NCI-H2227 (cell line): ENCODE data around the gene SLC4A4.
"Not testable (repeated sequence)": the region's sequence is repeated elsewhere in the genome, so short reads cannot be mapped to it uniquely, and the experiment has no call there.

ENCODE experiments used
- DNase-seq: peaks from one replicate; lab custom pipeline; 2025; ENCODE audit not compliant: unreplicated experiment; lab: John Stamatoyannopoulos, UW

The SLC4A4 gene

GRCh38 chr4:71406459-71406963 lies 67.7 kb downstream of the SLC4A4 start:
- no peak for DNase-seq

DNA sequence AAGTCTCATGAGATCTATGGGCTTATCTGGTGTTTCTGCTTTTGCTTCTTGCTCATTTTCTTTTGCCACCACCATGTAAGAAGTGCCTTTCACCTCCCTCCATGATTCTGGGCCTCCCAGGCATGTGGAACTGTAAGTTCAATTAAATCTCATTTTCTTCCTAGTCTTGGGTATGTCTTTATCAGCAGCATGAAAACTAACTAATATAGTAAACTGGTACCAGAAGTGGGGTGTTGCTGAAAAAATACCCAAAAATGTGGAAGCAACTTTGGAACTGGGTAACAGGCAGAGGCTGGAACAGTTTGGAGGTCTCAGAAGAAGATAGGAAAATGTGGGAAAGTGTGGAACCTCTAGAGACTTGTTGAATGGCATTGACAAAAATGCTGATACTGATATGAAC lies 70.1 kb downstream of the SLC4A4 start:
- DNase-seq, result not testable (repeated sequence)

- no peak for DNase-seq
Measured at GRCh38 chr4:71411981-71412380, 73.2 kb downstream of the SLC4A4 start.

DNA sequence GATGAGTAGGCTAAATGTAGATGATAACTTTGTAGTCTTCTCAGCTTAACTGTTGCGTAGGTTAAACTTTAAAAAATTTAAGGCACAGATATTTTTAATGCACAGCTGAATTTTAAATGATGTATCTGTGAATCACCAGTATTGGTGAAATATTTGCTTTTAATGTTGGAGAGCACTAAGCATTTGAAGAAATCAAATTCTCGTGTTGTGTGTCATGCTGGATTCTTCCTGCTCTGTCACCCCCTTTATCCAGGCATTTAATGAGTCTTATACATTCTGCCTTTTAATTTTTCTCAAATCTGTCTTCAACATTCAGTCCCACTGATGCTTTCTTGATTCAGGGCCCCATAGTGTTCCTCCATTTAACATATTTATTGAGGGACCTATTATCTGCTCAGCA lies 76.7 kb downstream of the SLC4A4 start:
- no peak for DNase-seq

GRCh38 chr4:71417150-71417549 lies 78.3 kb downstream of the SLC4A4 start:
- DNase-seq, result no peak

GRCh38 chr4:71426381-71427042 lies 87.7 kb downstream of the SLC4A4 start:
- no peak for DNase-seq

- DNase-seq, result no peak
Measured at GRCh38 chr4:71429106-71429505, 90.3 kb downstream of the SLC4A4 start.

- DNase-seq, result no peak
Measured at GRCh38 chr4:71429962-71430361, 91.1 kb downstream of the SLC4A4 start.

DNA sequence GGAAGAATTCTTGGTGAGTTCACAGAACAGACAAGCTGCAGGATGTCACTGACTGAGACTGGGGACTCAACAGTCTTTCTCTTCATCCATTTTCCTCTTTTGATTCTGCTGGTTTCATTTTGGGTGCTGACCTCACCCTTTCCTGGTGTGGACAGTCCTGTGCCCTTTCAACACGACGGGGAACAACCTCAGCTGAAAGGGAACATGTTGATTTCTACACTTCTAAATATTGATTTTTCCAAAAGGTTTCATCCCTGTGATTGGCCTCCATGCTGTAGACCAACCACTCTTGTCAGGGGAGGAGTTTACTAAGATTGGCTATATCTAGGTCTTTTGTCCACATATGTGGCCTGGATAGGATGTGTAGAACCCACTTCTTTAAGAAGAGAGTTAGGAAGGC lies 91.8 kb downstream of the SLC4A4 start:
- DNase-seq, result no peak

DNA sequence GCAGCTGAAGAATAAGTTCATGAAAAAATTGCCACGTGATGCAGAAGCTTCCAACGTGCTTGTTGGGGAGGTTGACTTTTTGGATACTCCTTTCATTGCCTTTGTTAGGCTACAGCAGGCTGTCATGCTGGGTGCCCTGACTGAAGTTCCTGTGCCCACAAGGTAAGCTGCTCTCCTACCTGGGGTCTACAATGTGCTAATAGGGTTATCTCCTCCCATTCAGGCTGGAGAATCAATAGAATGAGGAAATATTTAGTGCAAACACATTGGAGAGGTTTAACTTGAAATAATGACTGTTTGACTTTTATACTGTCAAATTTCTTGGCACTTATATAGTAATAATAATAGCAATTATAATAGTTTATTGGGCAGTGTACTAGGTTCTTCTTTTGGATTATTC lies 101.8 kb downstream of the SLC4A4 start:
- DNase-seq, result no peak

DNA sequence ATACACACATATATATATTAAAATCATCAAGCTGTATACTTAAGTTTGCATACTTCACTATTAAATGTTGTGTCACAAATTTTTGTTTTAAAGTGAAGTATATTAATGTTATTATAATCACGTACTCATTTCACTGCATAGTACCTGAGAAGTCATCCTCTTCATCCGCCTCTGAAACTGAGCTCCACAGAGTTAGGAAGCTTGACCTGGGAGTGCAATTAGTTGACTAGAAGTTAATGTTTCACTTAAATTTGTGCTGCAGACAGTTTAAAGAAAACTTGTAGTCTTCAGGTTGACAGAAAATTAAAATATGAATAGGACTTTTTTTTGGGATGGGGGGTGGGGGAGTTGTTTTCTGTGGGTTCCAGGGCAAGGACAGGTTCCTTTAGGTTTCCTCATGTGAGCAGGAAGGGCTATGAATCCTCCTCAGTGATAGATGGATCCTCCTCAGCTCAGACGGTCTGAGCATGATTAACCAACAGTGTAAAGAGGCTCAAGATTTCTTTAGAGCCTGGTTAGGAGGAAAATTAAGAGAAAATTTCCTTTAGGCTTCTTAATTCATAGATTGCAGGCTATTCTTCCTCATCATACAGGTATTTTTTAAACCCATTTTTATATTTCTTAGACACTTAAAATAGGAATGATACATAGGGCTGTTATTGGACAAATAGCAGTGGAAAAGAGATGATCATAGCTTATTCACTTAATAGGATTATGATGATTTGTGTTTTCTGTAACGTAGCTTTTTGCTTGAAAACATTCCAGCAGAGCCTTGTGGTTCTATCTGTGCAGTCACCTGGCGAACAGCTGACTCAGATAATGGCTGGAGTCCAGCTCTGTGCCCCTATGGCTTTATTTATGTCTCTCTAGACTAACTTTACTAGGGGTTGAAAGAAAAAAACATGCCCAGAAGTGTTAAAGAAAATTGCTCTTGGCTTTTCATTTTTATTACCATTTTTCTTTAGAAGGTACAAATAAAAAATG lies 102.7 kb downstream of the SLC4A4 start:
- no peak for DNase-seq

GRCh38 chr4:71442336-71442735 lies 103.5 kb downstream of the SLC4A4 start:
- no peak for DNase-seq

DNA sequence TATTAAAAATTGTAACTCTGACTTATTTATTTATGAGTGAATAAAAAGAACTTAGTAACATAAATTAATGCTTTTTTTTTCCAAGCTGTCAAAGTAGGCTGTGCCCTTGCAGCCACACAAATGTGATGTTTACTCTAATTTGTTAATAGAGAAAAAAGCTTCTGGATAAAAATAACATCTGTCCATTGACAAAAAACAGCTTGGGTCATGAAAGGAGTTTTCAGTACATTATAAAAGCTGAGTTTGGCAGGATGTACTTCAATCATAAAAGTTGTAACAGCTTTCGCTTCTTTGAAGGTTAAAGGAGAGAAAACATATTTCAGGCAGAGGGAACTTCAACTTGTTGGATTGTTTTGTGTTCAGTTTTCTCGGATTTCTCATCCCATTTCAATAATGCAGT lies 105.6 kb downstream of the SLC4A4 start:
- DNase-seq, result no peak

DNA sequence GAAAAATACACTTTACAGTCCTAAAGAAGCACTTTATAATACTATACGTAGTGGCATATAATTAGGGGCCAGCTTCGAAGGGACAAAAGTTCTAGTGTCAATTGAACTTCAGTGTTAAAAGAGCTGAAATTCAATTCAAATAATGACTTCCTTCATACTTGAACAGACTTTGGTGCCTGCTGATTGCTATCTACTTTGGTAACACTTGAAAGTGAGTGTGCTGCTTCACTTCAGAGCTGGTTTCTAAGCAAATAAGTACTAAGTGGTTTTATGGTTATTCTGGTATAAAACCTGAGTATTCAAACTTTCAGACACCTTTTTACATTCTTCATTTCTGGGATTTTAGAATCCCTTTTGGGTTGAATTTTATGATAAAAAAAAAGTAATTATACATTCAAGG lies 107.0 kb downstream of the SLC4A4 start:
- DNase-seq, result no peak

DNA sequence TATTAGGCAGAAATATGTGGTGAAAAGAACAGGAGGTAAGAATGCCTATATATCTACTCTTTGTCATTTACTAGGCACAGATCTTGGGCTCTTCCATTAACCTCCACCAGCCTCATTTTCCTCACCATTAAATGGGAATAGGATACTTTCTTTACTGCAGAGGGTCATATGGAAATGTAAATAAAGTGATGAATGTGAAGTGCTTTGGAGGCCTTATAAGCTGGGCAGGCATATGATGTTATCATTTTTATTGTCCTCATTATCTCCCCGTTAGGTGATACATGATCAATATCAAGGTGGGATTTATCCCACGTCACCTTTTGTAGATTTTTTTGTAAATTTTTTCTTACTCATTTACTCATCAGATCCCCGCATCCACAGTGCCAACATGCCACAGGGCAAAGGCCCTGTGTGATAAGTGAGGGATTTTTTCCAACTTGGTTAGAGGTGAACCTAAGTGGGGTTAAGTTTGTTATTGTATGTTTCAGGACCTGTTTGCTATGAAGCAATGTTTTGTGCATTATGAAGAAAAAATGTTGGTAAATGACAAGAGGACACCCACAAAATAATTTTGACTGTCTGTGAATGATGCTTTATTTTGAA lies 107.8 kb downstream of the SLC4A4 start:
- DNase-seq, result no peak

GRCh38 chr4:71449040-71449439 lies 110.2 kb downstream of the SLC4A4 start:
- DNase-seq, result no peak

- DNase-seq, result no peak
Measured at GRCh38 chr4:71449878-71450277, 111.1 kb downstream of the SLC4A4 start.

DNA sequence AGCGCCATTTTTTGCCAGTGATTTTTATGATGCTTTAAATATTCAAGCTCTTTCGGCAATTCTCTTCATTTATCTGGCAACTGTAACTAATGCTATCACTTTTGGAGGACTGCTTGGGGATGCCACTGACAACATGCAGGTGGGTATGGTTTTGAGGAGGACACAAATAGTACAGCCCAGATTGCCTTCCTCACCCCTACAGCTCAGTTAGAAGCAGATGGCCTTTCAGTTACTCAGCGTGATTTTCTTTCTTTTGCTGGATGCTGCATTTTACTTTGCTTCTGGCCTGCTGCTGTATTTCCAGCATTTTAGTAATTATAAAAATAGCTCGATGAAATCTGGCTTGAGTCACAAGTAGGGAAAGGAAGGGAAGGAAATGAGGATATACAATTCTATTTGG lies 114.7 kb downstream of the SLC4A4 start:
- DNase-seq, result no peak

GRCh38 chr4:71456841-71457240 lies 118.0 kb downstream of the SLC4A4 start:
- no peak for DNase-seq

GRCh38 chr4:71460371-71460770 lies 121.6 kb downstream of the SLC4A4 start:
- DNase-seq, result no peak

DNA sequence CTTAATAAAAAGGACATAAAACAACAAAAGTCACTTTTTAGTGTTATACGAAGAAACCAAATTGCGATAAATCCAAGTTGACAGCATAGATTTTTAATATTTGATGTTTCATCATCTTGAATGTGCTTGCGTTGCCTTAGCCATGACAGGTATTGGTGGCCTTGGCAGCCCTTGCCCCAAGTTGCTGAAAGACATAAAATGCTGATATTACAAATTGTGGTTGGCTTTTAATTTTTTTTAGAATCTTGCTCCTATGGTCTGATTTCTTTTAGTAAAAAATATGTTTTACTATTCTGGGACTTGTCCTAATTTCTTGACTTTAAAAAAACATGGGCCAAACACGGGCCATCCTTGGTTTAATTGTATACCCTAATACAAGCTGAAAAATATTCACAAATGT lies 122.6 kb downstream of the SLC4A4 start:
- no peak for DNase-seq

- DNase-seq, result no peak
Measured at GRCh38 chr4:71466775-71467174, 128.0 kb downstream of the SLC4A4 start.
